ENCODE measurements around the gene OR52A5.

GRCh38 chr11:5159806-5160205, 21.6 kb upstream of the OR52A5 start:
- TF ChIP-seq CTCF (IDR thresholded peaks at IDR 0.05) (no peak), CBFB (CRISPR knock-in tag; IDR thresholded peaks at IDR 0.05; ENCODE audit: low read depth) (no peak), E2F4 (CRISPR knock-in tag; IDR thresholded peaks at IDR 0.05; ENCODE audit: borderline replicate concordance, low read depth) (no peak), ZNF121 (CRISPR knock-in tag; IDR thresholded peaks at IDR 0.05) (no peak), ZNF396 (CRISPR knock-in tag; IDR thresholded peaks at IDR 0.05; ENCODE audit: borderline replicate concordance) (no peak), MAX (CRISPR knock-in tag; IDR thresholded peaks at IDR 0.05) (no peak), NR2C2 (CRISPR knock-in tag; IDR thresholded peaks at IDR 0.05) (no peak)
- TF ChIP-seq, protein P1, sequence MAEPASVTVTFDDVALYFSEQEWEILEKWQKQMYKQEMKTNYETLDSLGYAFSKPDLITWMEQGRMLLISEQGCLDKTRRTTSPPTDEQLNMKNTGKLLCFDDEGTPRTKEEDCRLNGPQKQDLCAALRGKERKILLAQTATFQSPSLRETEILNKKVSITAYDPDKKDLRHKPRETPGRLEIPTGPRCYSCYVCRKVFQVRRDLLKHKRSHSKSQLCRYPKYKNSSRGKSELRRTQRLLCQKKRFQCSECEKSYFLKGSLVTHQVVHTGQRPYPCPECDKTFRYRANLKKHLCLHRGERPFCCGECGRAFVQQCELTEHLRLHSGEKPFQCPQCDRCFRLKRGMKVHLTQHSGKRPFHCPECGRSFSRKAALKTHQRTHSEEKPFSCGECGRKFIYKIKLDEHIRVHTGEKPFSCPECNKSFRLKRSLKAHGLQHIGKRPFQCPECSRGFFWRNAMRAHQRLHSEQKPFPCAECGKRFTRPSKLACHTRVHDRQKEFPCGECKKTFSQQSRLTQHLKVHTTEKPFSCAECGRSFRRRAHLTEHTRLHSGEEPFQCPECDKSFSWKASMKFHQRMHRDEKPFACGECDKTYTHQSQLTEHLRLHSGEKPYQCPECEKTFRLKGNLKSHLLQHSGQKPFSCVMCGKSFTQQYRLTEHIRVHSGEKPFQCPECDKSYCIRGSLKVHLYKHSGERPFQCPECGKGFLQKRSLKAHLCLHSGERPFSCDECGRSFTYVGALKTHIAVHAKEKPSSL (CRISPR knock-in tag; conservative IDR thresholded peaks at IDR 0.05) = no peak

All from WTC11 (cell line).